GM19324 (cell line): ENCODE data around the gene PEG3.
"Not testable (repeated sequence)": the region's sequence is repeated elsewhere in the genome, so short reads cannot be mapped to it uniquely, and the experiment has no call there.

Experiments used
- ATAC-seq: cut with Tn5 transposase; IDR thresholded peaks from one replicate; pipeline ENCODE4 v1.9.1; 2021; ENCODE audit warnings: mild to moderate bottlenecking, moderate library complexity; ENCODE audit not compliant: unreplicated experiment, low FRiP score

Gene PEG3

GRCh38 chr19:56840451-56841192 is at the start of gene PEG3, which contains the start of gene ZIM2:
TSS of gene PEG3 (minus strand) at chr19:56840726. CDS start at chr19:56824655, 16,071 bp downstream.
TSS of gene ZIM2 (minus strand) at chr19:56840726. CDS start at chr19:56824277, 16,449 bp downstream.
- ATAC-seq = no peak

DNA sequence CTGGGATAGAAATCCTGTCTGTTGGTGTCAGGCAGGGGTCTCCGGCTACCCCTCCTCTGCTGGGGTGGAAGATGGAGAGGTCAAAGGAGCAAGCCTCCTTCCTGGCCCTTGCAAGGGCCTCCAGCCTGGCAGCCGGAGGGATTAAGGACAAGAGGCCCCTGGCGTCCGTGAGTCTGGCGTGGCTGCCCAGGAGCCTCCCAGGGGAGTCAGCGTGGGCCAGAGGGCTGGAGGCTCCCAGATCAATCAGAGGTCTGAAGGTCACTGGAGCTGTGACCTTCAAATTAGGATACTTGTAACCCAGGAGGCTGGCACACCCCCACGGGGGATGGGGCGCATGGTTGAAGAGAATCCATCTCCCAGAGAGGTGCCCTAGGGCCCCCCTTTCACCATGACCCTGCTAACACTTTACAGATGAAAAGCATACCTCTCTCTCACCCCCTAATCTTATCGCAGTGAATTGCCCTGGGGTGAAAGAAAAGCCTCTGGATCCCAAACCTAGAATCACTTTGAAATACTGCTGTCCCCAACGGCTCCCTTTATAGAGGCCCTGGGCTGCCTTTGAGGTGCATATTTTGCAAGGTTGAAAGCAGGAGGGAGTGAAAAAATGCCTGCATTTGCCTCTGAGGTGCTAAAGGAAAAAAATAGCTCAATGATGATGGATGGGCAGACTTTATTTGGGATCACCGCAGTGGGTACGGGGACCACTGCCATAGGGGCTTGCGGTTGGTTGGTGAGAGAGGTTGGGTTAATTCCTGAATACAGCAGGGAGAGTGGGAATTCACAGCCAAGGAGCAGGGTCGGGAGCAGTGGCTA is 44.9 kb upstream of the PEG3 start:
- no peak for ATAC-seq

- ATAC-seq = no peak
Observed at GRCh38 chr19:56884441-56884840, 43.9 kb upstream of the PEG3 start.

DNA sequence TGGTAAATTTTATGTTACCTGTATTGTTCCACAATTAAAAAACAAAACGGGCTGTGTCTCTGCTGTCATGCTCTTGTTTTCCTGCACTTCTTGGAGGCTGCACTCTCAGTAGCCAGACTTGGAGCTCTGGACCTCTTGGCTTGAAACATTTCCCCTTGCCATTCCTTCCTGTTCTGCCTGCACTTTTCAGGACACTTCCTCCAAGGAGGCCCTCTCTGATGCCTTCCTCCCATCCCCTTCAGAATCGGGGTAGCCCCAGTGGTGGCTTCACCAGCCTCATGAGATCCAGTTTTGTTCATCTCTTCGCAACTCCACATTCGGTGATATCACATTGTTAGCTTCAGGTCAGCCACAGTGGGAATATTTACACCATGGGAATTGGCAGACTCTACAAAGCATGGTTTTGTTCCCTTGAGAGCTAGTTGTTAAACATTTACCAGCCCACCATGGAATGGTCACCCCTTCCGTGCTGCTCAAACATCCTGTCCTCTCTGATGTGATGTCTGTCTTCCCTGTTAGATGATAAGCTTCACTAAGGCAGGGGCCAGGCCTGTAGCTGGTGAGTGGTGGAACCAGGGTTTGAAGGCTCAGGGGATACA is 40.2 kb upstream of the PEG3 start:
- ATAC-seq = no peak

- no peak for ATAC-seq
Observed at GRCh38 chr19:56877069-56877715, 36.7 kb upstream of the PEG3 start.

DNA sequence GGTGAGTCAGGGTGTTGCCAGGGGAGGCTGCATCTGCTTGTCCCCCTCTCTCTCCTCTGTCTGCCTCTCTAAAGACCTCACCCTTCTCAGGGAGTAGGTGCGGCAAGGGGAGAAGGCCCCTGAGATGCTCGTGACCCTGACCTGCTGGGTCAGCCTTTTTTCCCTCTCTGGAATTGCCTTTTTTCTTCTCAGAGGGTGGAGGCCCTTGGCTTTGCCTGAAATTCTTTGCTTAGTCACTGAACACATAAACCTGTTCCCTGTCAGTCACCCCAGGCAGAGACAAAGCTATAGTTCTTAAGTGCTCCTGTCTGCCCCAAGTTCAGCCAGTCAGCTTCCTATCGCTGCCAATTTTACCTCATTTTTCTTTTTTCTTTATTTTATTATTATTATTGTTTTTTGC is 35.2 kb upstream of the PEG3 start:
- no peak for ATAC-seq

DNA sequence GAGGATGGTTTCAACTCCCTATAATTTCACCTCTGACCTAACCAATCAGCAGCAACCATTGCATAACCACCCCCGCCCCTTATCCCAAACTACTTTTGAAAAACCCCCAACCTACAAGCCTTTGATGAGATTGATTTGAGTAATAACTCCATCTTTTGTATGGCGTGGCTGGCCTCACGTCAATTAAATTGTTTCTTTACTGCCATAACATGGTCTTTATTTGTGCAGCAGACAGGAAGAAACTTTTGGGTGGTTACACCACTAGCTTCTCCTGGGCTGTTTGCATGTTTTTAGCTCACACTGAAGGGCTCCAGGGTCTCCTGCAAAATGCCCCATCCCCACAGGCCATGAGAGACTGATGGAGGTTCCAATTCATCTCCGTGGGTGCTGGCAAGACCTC is 34.0 kb upstream of the PEG3 start:
- ATAC-seq = no peak

- no peak for ATAC-seq
Observed at GRCh38 chr19:56873493-56873892, 33.0 kb upstream of the PEG3 start.

DNA sequence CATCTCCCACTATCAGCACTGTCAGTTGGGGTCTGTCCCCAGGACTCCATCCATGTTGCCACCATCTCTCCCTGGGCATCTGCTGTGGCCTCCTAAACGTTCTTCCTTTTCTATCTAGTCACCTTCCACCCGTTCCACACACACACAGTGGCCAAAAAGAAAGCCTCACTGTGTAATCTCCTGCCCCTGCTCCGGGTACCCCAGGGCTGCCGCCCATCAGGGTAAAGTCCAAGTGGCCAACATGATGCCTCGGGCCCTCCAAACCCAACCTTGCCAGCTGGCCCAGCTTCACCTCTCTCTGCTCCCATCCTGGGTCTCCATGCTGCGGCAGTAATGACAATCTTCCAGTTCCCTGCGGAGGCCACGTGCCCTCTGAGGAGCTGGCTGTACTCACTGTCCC is 29.4 kb upstream of the PEG3 start:
- no peak for ATAC-seq

DNA sequence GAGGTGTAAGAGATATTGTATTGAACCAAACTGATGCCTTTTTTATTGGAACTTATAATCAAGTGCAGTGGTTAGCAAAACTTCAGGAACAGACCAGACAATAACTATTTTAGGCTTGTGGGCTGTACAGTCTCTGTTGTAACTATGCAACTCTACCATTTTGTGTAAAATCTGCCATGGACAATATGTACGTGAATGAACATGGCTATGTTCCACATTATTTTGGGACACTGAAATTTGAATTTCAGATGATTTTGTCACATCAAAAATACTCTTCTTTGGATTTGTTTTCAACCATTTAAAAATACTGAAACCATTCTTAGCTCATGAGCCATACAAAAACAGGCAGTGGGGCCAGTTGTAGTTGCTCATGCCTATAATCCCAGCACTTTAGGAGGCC is 27.9 kb upstream of the PEG3 start:
- no peak for ATAC-seq

GRCh38 chr19:56866538-56866937 is 26.0 kb upstream of the PEG3 start:
- ATAC-seq = no peak

GRCh38 chr19:56864443-56865125 is 24.1 kb upstream of the PEG3 start:
- ATAC-seq = no peak

GRCh38 chr19:56862741-56863140 is 22.2 kb upstream of the PEG3 start:
- no peak for ATAC-seq

DNA sequence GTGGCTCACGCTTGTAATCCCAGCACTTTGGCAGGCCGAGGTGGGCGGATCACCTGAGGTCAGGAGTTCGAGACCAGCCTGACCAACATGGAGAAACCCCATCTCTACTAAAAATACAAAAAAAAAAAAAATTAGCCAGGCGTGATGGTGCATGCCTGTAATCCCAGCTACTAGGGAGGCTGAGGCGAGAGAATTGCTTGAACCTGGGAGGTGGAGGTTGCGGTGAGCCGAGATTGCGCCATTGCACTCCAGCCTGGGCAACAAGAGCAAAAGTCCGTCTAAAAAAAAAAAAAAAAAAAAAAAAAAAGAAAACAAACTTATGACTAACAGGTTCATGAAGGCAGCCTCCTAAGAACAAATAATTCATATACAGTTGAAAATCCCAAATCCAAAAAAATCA is 19.9 kb upstream of the PEG3 start:
- ATAC-seq = not testable (repeated sequence)

- ATAC-seq = no peak
Observed at GRCh38 chr19:56858026-56858425, 17.5 kb upstream of the PEG3 start.

GRCh38 chr19:56856822-56857221 is 16.3 kb upstream of the PEG3 start:
- no peak for ATAC-seq

DNA sequence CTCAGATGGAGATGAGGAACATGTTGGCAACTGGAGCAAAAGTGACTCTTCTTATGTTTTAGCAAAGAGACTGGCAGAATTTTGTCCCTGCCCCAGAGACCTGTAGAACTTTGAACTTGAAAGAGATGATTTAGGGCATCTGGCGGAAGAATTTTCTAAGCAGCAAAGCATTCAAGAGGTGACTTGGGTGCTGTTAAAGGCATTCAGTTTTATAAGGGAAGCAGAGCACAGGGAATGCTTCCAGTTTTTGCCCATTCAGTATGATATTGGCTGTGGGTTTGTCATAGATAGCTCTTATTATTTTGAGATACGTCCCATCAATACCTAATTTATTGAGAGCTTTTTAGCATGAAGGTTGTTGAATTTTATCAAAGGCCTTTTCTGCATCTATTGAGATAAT is 11.8 kb upstream of the PEG3 start:
- not testable (repeated sequence) for ATAC-seq

DNA sequence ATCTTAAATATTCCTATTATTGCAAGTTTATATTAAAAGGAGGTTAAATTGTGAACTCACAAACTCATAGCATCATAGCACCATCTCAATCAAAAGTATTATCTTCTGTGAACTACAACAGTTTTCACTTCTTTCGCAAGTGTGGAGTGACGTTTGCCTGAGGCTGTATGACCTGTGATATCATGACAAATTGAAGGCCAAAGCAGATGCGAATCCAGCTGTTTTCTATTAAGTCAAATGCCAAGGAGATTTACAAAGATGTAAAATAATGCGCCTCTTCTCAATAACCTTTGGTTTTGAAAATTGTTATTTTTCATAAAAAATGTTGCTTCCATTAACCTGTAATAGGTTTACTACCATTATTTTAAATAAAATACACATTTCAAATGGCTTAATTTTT is 7.6 kb upstream of the PEG3 start:
- no peak for ATAC-seq

GRCh38 chr19:56842412-56842811 is 1.9 kb upstream of the PEG3 start:
- ATAC-seq = no peak

DNA sequence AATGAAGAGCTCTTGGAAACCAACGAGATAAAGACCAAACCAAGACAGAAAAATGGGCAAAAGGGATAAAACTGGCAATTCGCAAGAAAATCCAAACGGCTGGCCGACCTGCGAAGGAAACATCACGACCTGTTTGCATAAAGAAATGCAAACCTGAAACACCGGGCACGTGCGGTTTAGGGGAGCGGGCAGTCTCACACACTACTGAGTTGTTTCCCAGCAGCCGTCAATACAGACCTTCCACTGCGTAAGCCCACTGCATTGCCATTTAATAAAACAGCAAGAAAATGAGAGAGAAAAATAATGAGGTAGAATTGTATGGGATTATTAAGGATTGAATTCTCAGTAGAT is 642 bp upstream of the PEG3 start:
- ATAC-seq = no peak
